ENCODE results near the gene LDLR.

DNA sequence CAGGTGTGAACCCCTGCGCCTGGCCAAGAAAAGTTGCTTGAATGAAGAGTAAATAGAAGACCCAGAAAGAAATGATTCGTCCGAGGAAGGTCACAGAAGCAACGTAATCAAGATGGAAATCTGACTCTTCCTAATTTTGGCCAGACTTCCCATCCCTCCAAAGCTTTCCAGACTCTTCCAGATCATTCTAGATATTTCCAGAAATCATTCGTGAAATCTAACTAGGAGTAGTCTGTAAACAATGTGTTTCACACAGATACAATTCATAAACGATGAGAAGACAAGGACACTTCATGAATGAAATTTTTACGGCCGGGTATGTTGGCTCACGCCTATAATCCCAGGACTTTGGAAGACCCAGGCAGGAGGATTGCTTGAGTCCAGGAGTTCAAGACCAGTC is 9.3 kb upstream of the LDLR start:
- TF ChIP-seq PHF8 (IDR thresholded peaks at IDR 0.05; ENCODE audit: borderline replicate concordance, low read depth) (no peak), EP300 (IDR thresholded peaks at IDR 0.05) (no peak), POLR2A (IDR thresholded peaks at IDR 0.05; ENCODE audit: low read length) (no peak), RCOR1 (IDR thresholded peaks at IDR 0.05; ENCODE audit: low read depth, low read length) (no peak), RARB (CRISPR knock-in tag; IDR thresholded peaks at IDR 0.05) (no peak), NR3C1 (IDR thresholded peaks at IDR 0.05) (no peak), RAD21 (conservative IDR thresholded peaks at IDR 0.05 in 1 of 2, IDR thresholded peaks at IDR 0.05 in 1 of 2) (no peak), NFE2L2 (conservative IDR thresholded peaks at IDR 0.05; ENCODE audit: low read length) (no peak)
- TF ChIP-seq, protein P1, sequence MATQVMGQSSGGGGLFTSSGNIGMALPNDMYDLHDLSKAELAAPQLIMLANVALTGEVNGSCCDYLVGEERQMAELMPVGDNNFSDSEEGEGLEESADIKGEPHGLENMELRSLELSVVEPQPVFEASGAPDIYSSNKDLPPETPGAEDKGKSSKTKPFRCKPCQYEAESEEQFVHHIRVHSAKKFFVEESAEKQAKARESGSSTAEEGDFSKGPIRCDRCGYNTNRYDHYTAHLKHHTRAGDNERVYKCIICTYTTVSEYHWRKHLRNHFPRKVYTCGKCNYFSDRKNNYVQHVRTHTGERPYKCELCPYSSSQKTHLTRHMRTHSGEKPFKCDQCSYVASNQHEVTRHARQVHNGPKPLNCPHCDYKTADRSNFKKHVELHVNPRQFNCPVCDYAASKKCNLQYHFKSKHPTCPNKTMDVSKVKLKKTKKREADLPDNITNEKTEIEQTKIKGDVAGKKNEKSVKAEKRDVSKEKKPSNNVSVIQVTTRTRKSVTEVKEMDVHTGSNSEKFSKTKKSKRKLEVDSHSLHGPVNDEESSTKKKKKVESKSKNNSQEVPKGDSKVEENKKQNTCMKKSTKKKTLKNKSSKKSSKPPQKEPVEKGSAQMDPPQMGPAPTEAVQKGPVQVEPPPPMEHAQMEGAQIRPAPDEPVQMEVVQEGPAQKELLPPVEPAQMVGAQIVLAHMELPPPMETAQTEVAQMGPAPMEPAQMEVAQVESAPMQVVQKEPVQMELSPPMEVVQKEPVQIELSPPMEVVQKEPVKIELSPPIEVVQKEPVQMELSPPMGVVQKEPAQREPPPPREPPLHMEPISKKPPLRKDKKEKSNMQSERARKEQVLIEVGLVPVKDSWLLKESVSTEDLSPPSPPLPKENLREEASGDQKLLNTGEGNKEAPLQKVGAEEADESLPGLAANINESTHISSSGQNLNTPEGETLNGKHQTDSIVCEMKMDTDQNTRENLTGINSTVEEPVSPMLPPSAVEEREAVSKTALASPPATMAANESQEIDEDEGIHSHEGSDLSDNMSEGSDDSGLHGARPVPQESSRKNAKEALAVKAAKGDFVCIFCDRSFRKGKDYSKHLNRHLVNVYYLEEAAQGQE (IDR thresholded peaks at IDR 0.05), result no peak
- TF ChIP-seq, protein P2, sequence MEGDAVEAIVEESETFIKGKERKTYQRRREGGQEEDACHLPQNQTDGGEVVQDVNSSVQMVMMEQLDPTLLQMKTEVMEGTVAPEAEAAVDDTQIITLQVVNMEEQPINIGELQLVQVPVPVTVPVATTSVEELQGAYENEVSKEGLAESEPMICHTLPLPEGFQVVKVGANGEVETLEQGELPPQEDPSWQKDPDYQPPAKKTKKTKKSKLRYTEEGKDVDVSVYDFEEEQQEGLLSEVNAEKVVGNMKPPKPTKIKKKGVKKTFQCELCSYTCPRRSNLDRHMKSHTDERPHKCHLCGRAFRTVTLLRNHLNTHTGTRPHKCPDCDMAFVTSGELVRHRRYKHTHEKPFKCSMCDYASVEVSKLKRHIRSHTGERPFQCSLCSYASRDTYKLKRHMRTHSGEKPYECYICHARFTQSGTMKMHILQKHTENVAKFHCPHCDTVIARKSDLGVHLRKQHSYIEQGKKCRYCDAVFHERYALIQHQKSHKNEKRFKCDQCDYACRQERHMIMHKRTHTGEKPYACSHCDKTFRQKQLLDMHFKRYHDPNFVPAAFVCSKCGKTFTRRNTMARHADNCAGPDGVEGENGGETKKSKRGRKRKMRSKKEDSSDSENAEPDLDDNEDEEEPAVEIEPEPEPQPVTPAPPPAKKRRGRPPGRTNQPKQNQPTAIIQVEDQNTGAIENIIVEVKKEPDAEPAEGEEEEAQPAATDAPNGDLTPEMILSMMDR (IDR thresholded peaks at IDR 0.05), result no peak
